ENCODE data around the gene MRPL1. TPM values are rescaled to one million over a fixed set of nuclear protein-coding genes. Genes with fewer than 3 reads are reported as not detected.

Gene MRPL1
- total and polyA plus RNA-seq, 2 of the 13 experiments (the other 11 are each of a cell fraction or from before 2014, with no cell fraction given): 23.3 to 61.5 TPM

DNA sequence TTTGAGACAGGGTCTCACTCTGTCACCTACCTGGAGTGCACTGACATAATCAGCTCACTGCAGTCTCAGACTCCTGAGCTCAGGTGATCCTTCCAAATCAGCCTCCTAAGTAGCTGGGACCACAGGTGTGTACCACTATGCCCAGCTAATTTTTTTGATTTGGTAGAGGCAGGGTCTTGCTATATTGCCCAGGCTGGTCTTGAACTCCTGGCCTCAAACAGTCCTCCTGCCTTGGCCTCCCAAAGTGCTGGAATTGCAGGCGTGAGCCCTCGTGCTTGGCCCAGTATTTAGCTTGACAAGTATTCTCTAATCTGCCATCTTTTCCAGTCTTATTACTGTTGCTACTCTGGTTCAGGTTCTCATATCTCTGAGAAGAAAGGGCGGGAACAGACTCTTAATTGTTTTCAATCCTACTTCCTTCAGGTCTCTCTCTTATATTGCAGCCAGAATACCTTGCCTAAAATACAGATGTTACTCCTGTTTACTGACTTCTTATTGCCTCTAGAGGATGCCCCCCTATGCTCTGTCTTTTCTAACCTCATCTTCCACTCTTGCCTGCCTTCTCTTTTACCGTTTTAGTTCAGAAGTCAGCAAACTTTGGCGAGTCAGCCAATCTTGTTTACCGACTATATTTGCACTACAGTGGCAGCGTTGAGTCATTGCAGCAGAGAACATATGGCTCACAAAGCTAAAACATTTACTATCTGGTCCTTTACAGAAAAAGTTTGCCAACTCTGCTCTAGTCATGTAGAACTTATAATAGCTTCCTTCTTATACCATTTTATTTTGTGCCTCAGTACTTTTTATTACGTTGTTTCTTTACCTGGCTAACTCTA lies 19.0 kb downstream of the MRPL1 start (continued):
- TF ChIP-seq, protein P1, sequence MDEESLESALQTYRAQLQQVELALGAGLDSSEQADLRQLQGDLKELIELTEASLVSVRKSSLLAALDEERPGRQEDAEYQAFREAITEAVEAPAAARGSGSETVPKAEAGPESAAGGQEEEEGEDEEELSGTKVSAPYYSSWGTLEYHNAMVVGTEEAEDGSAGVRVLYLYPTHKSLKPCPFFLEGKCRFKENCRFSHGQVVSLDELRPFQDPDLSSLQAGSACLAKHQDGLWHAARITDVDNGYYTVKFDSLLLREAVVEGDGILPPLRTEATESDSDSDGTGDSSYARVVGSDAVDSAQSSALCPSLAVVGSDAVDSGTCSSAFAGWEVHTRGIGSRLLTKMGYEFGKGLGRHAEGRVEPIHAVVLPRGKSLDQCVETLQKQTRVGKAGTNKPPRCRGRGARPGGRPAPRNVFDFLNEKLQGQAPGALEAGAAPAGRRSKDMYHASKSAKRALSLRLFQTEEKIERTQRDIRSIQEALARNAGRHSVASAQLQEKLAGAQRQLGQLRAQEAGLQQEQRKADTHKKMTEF (CRISPR knock-in tag; IDR thresholded peaks at IDR 0.05): peak; percentile 41; the same call in 1 of the 2 replicates
- TF ChIP-seq, protein P2, sequence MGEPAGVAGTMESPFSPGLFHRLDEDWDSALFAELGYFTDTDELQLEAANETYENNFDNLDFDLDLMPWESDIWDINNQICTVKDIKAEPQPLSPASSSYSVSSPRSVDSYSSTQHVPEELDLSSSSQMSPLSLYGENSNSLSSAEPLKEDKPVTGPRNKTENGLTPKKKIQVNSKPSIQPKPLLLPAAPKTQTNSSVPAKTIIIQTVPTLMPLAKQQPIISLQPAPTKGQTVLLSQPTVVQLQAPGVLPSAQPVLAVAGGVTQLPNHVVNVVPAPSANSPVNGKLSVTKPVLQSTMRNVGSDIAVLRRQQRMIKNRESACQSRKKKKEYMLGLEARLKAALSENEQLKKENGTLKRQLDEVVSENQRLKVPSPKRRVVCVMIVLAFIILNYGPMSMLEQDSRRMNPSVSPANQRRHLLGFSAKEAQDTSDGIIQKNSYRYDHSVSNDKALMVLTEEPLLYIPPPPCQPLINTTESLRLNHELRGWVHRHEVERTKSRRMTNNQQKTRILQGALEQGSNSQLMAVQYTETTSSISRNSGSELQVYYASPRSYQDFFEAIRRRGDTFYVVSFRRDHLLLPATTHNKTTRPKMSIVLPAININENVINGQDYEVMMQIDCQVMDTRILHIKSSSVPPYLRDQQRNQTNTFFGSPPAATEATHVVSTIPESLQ (CRISPR knock-in tag; conservative IDR thresholded peaks at IDR 0.05): no peak
- TF ChIP-seq ZNF550 (CRISPR knock-in tag; IDR thresholded peaks at IDR 0.05; ENCODE audit: borderline replicate concordance) (no peak), ZKSCAN5 (CRISPR knock-in tag; IDR thresholded peaks at IDR 0.05) (no peak), XRCC5 (optimal IDR thresholded peaks at IDR 0.05; ENCODE audit: low read length) (peak; percentile 55), MED1 (CRISPR knock-in tag; IDR thresholded peaks at IDR 0.05) (0 out of 2 replicates have a peak, but pooled peaks have one; percentile 20), FOXP1 (IDR thresholded peaks at IDR 0.05) (no peak), FOXP1 (CRISPR knock-in tag; IDR thresholded peaks at IDR 0.05) (peak; percentile 75; the same call in 1 of the 2 replicates), MAFF (IDR thresholded peaks at IDR 0.05; ENCODE audit: low read depth, low read length) (peak; percentile 87), NCOA2 (CRISPR knock-in tag; IDR thresholded peaks at IDR 0.05) (peak; percentile 42; the same call in 1 of the 2 replicates), KLF13 (CRISPR knock-in tag; IDR thresholded peaks at IDR 0.05) (no peak), CREM (IDR thresholded peaks at IDR 0.05) (peak; percentile 20; the same call in 1 of the 2 replicates), CREM (CRISPR knock-in tag; IDR thresholded peaks at IDR 0.05) (no peak), FOXK1 (CRISPR knock-in tag; IDR thresholded peaks at IDR 0.05; ENCODE audit: borderline replicate concordance, low read depth) (0 out of 2 replicates have a peak, but pooled peaks have one; percentile 72), SMAD3 (CRISPR knock-in tag; IDR thresholded peaks at IDR 0.05) (0 out of 2 replicates have a peak, but pooled peaks have one; percentile 22), SRSF1 (optimal IDR thresholded peaks at IDR 0.05; ENCODE audit: low read depth, low read length) (no peak), ZNF121 (CRISPR knock-in tag; IDR thresholded peaks at IDR 0.05) (peak; percentile 90), CAMTA2 (CRISPR knock-in tag; IDR thresholded peaks at IDR 0.05; ENCODE audit: borderline replicate concordance) (no peak), RARA (CRISPR knock-in tag; IDR thresholded peaks at IDR 0.05) (peak; percentile 28; the same call in 1 of the 2 replicates), ELF3 (CRISPR knock-in tag; IDR thresholded peaks at IDR 0.05) (peak; percentile 62; the same call in 1 of the 2 replicates), ZSCAN25 (CRISPR knock-in tag; IDR thresholded peaks at IDR 0.05) (no peak), GATAD2A (CRISPR knock-in tag; IDR thresholded peaks at IDR 0.05) (peak; percentile 85)
- TF ChIP-seq, protein P3, sequence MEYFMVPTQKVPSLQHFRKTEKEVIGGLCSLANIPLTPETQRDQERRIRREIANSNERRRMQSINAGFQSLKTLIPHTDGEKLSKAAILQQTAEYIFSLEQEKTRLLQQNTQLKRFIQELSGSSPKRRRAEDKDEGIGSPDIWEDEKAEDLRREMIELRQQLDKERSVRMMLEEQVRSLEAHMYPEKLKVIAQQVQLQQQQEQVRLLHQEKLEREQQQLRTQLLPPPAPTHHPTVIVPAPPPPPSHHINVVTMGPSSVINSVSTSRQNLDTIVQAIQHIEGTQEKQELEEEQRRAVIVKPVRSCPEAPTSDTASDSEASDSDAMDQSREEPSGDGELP (IDR thresholded peaks at IDR 0.05; ENCODE audit: borderline replicate concordance, low read depth): peak; percentile 69
- TF ChIP-seq, protein P4, sequence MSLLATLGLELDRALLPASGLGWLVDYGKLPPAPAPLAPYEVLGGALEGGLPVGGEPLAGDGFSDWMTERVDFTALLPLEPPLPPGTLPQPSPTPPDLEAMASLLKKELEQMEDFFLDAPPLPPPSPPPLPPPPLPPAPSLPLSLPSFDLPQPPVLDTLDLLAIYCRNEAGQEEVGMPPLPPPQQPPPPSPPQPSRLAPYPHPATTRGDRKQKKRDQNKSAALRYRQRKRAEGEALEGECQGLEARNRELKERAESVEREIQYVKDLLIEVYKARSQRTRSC (CRISPR knock-in tag; IDR thresholded peaks at IDR 0.05; ENCODE audit: low read depth): no peak
- TF ChIP-seq, protein P5, sequence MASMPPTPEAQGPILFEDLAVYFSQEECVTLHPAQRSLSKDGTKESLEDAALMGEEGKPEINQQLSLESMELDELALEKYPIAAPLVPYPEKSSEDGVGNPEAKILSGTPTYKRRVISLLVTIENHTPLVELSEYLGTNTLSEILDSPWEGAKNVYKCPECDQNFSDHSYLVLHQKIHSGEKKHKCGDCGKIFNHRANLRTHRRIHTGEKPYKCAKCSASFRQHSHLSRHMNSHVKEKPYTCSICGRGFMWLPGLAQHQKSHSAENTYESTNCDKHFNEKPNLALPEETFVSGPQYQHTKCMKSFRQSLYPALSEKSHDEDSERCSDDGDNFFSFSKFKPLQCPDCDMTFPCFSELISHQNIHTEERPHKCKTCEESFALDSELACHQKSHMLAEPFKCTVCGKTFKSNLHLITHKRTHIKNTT (CRISPR knock-in tag; IDR thresholded peaks at IDR 0.05): no peak
